Measurements from ENCODE around the gene PIK3R6. TPM values are rescaled to one million over a fixed set of nuclear protein-coding genes. Genes with fewer than 3 reads are reported as not detected.

PIK3R6 gene
- total RNA-seq, 1 donor from 2014 or later = 0.52 TPM

- H3K27me3 ChIP-seq (ENCODE audit: control insufficient read depth in 3 of 3, insufficient read depth in 3 of 3, low read length in 3 of 3) = peaks cover 0 to 28% (median 4%) of the 10 kb centered on the region in 3 donors
- no peak overlapping the region for H3K4me3 ChIP-seq (ENCODE audit: low read length in 3 of 3)
- no peaks in the 10 kb centered on the region for H3K4me1 ChIP-seq (ENCODE audit: control insufficient read depth in 3 of 3, insufficient read depth in 3 of 3, low read length in 3 of 3)
- no peaks in the 10 kb centered on the region for H3K36me3 ChIP-seq (ENCODE audit: control insufficient read depth in 3 of 3, insufficient read depth in 3 of 3, low read length in 3 of 3)
- H3K27ac ChIP-seq (ENCODE audit: low read depth, low read length) = no peak overlapping the region
- H3K9me3 ChIP-seq (ENCODE audit: control insufficient read depth in 3 of 3, low read length in 3 of 3) = no peaks in the 10 kb centered on the region
- H3K9ac ChIP-seq (ENCODE audit: low read depth in 1 of 3, low read length in 3 of 3) = no peak overlapping the region
Measured at GRCh38 chr17:8894673-8895578, 27.5 kb upstream of the PIK3R6 start.

GRCh38 chr17:8894202-8894671, 26.8 kb upstream of the PIK3R6 start:
- H3K4me3 ChIP-seq (ENCODE audit: low read length in 3 of 3) = no peak overlapping the region
- peaks cover 0 to 26% (median 4%) of the 10 kb centered on the region in 3 donors for H3K27me3 ChIP-seq (ENCODE audit: control insufficient read depth in 3 of 3, insufficient read depth in 3 of 3, low read length in 3 of 3)
- H3K9ac ChIP-seq (ENCODE audit: low read depth in 1 of 3, low read length in 3 of 3) = no peak overlapping the region
- peaks cover 0 to 2% (median 0%) of the 10 kb centered on the region in 3 donors for H3K9me3 ChIP-seq (ENCODE audit: control insufficient read depth in 3 of 3, low read length in 3 of 3)
- no peaks in the 10 kb centered on the region for H3K4me1 ChIP-seq (ENCODE audit: control insufficient read depth in 3 of 3, insufficient read depth in 3 of 3, low read length in 3 of 3)
- H3K27ac ChIP-seq (ENCODE audit: low read depth, low read length) = no peak overlapping the region
- no peaks in the 10 kb centered on the region for H3K36me3 ChIP-seq (ENCODE audit: control insufficient read depth in 3 of 3, insufficient read depth in 3 of 3, low read length in 3 of 3)

- Histone ChIP-seq H3K9me3 (ENCODE audit: control insufficient read depth in 3 of 3, low read length in 3 of 3) (peaks cover 0 to 2% (median 0%) of the 10 kb centered on the region in 3 donors), H3K4me1 (ENCODE audit: control insufficient read depth in 3 of 3, insufficient read depth in 3 of 3, low read length in 3 of 3) (no peaks in the 10 kb centered on the region), H3K27me3 (ENCODE audit: control insufficient read depth in 3 of 3, insufficient read depth in 3 of 3, low read length in 3 of 3) (peaks cover 0 to 22% (median 4%) of the 10 kb centered on the region in 3 donors), H3K27ac (ENCODE audit: low read depth, low read length) (no peak overlapping the region), H3K9ac (ENCODE audit: low read depth in 1 of 3, low read length in 3 of 3) (no peak overlapping the region), H3K36me3 (ENCODE audit: control insufficient read depth in 3 of 3, insufficient read depth in 3 of 3, low read length in 3 of 3) (no peaks in the 10 kb centered on the region), H3K4me3 (ENCODE audit: low read length in 3 of 3) (no peak overlapping the region)
Measured at GRCh38 chr17:8893621-8894201, 26.2 kb upstream of the PIK3R6 start.

- Histone ChIP-seq H3K9me3 (ENCODE audit: control insufficient read depth in 3 of 3, low read length in 3 of 3) (peaks cover 0 to 2% (median 0%) of the 10 kb centered on the region in 3 donors), H3K4me1 (ENCODE audit: control insufficient read depth in 3 of 3, insufficient read depth in 3 of 3, low read length in 3 of 3) (no peaks in the 10 kb centered on the region), H3K4me3 (ENCODE audit: low read length in 3 of 3) (no peak overlapping the region), H3K36me3 (ENCODE audit: control insufficient read depth in 3 of 3, insufficient read depth in 3 of 3, low read length in 3 of 3) (no peaks in the 10 kb centered on the region), H3K27me3 (ENCODE audit: control insufficient read depth in 3 of 3, insufficient read depth in 3 of 3, low read length in 3 of 3) (peaks cover 0 to 19% (median 4%) of the 10 kb centered on the region in 3 donors), H3K9ac (ENCODE audit: low read depth in 1 of 3, low read length in 3 of 3) (no peak overlapping the region), H3K27ac (ENCODE audit: low read depth, low read length) (no peak overlapping the region)
Measured at GRCh38 chr17:8893059-8893458, 25.6 kb upstream of the PIK3R6 start.

GRCh38 chr17:8892338-8892690, 24.8 kb upstream of the PIK3R6 start:
- Histone ChIP-seq H3K9ac (ENCODE audit: low read depth in 1 of 3, low read length in 3 of 3) (no peak overlapping the region), H3K27ac (ENCODE audit: low read depth, low read length) (no peak overlapping the region), H3K4me1 (ENCODE audit: control insufficient read depth in 3 of 3, insufficient read depth in 3 of 3, low read length in 3 of 3) (no peaks in the 10 kb centered on the region), H3K36me3 (ENCODE audit: control insufficient read depth in 3 of 3, insufficient read depth in 3 of 3, low read length in 3 of 3) (no peaks in the 10 kb centered on the region), H3K9me3 (ENCODE audit: control insufficient read depth in 3 of 3, low read length in 3 of 3) (peaks cover 0 to 2% (median 0%) of the 10 kb centered on the region in 3 donors), H3K4me3 (ENCODE audit: low read length in 3 of 3) (no peak overlapping the region), H3K27me3 (ENCODE audit: control insufficient read depth in 3 of 3, insufficient read depth in 3 of 3, low read length in 3 of 3) (peaks cover 0 to 18% (median 4%) of the 10 kb centered on the region in 3 donors)

- H3K36me3 ChIP-seq (ENCODE audit: control insufficient read depth in 3 of 3, insufficient read depth in 3 of 3, low read length in 3 of 3) = no peaks in the 10 kb centered on the region
- no peaks in the 10 kb centered on the region for H3K4me1 ChIP-seq (ENCODE audit: control insufficient read depth in 3 of 3, insufficient read depth in 3 of 3, low read length in 3 of 3)
- peaks cover 0 to 2% (median 0%) of the 10 kb centered on the region in 3 donors for H3K9me3 ChIP-seq (ENCODE audit: control insufficient read depth in 3 of 3, low read length in 3 of 3)
- H3K4me3 ChIP-seq (ENCODE audit: low read length in 3 of 3) = no peak overlapping the region
- H3K9ac ChIP-seq (ENCODE audit: low read depth in 1 of 3, low read length in 3 of 3) = no peak overlapping the region
- H3K27me3 ChIP-seq (ENCODE audit: control insufficient read depth in 3 of 3, insufficient read depth in 3 of 3, low read length in 3 of 3) = peaks cover 0 to 6% (median 0%) of the 10 kb centered on the region in 3 donors
- H3K27ac ChIP-seq (ENCODE audit: low read depth, low read length) = no peak overlapping the region
Measured at GRCh38 chr17:8890671-8891070, 23.2 kb upstream of the PIK3R6 start.

GRCh38 chr17:8889458-8890210, 22.2 kb upstream of the PIK3R6 start:
- Histone ChIP-seq H3K4me3 (ENCODE audit: low read length in 3 of 3) (no peak overlapping the region), H3K27ac (ENCODE audit: low read depth, low read length) (no peak overlapping the region), H3K4me1 (ENCODE audit: control insufficient read depth in 3 of 3, insufficient read depth in 3 of 3, low read length in 3 of 3) (no peaks in the 10 kb centered on the region), H3K9ac (ENCODE audit: low read depth in 1 of 3, low read length in 3 of 3) (no peak overlapping the region), H3K9me3 (ENCODE audit: control insufficient read depth in 3 of 3, low read length in 3 of 3) (peaks cover 0 to 2% (median 0%) of the 10 kb centered on the region in 3 donors), H3K36me3 (ENCODE audit: control insufficient read depth in 3 of 3, insufficient read depth in 3 of 3, low read length in 3 of 3) (no peaks in the 10 kb centered on the region), H3K27me3 (ENCODE audit: control insufficient read depth in 3 of 3, insufficient read depth in 3 of 3, low read length in 3 of 3) (peaks cover 0 to 2% (median 0%) of the 10 kb centered on the region in 3 donors)

GRCh38 chr17:8888704-8889302, 21.3 kb upstream of the PIK3R6 start:
- no peak overlapping the region for H3K27ac ChIP-seq (ENCODE audit: low read depth, low read length)
- H3K4me3 ChIP-seq (ENCODE audit: low read length in 3 of 3) = no peak overlapping the region
- H3K27me3 ChIP-seq (ENCODE audit: control insufficient read depth in 3 of 3, insufficient read depth in 3 of 3, low read length in 3 of 3) = no peaks in the 10 kb centered on the region
- no peak overlapping the region for H3K9ac ChIP-seq (ENCODE audit: low read depth in 1 of 3, low read length in 3 of 3)
- no peaks in the 10 kb centered on the region for H3K36me3 ChIP-seq (ENCODE audit: control insufficient read depth in 3 of 3, insufficient read depth in 3 of 3, low read length in 3 of 3)
- no peaks in the 10 kb centered on the region for H3K4me1 ChIP-seq (ENCODE audit: control insufficient read depth in 3 of 3, insufficient read depth in 3 of 3, low read length in 3 of 3)
- peaks cover 0 to 2% (median 0%) of the 10 kb centered on the region in 3 donors for H3K9me3 ChIP-seq (ENCODE audit: control insufficient read depth in 3 of 3, low read length in 3 of 3)

GRCh38 chr17:8887834-8888703, 20.6 kb upstream of the PIK3R6 start:
- no peaks in the 10 kb centered on the region for H3K27me3 ChIP-seq (ENCODE audit: control insufficient read depth in 3 of 3, insufficient read depth in 3 of 3, low read length in 3 of 3)
- H3K4me3 ChIP-seq (ENCODE audit: low read length in 3 of 3) = no peak overlapping the region
- no peaks in the 10 kb centered on the region for H3K4me1 ChIP-seq (ENCODE audit: control insufficient read depth in 3 of 3, insufficient read depth in 3 of 3, low read length in 3 of 3)
- H3K27ac ChIP-seq (ENCODE audit: low read depth, low read length) = no peak overlapping the region
- peaks cover 0 to 2% (median 0%) of the 10 kb centered on the region in 3 donors for H3K9me3 ChIP-seq (ENCODE audit: control insufficient read depth in 3 of 3, low read length in 3 of 3)
- H3K36me3 ChIP-seq (ENCODE audit: control insufficient read depth in 3 of 3, insufficient read depth in 3 of 3, low read length in 3 of 3) = no peaks in the 10 kb centered on the region
- no peak overlapping the region for H3K9ac ChIP-seq (ENCODE audit: low read depth in 1 of 3, low read length in 3 of 3)

Data from skeletal muscle tissue (tissue), 4 donors.